ENCODE data around the gene EFNA5. TPM values are rescaled to one million over a fixed set of nuclear protein-coding genes. Genes with fewer than 3 reads are reported as not detected.

EFNA5 gene
- total and polyA plus RNA-seq, 10 of the 15 experiments (the other 5 are each of a cell fraction or from before 2014, with no cell fraction given) = 0.19 to 12.6 (median 3.9) TPM

GRCh38 chr5:107551088-107551487 is 119.6 kb downstream of the EFNA5 start (continued):
- TF ChIP-seq BCLAF1 (IDR thresholded peaks at IDR 0.05) (no peak), ZBTB11 (CRISPR knock-in tag; IDR thresholded peaks at IDR 0.05) (no peak), CHD1 (IDR thresholded peaks at IDR 0.05; ENCODE audit: low read depth, low read length) (no peak)
- TF ChIP-seq, protein P1, sequence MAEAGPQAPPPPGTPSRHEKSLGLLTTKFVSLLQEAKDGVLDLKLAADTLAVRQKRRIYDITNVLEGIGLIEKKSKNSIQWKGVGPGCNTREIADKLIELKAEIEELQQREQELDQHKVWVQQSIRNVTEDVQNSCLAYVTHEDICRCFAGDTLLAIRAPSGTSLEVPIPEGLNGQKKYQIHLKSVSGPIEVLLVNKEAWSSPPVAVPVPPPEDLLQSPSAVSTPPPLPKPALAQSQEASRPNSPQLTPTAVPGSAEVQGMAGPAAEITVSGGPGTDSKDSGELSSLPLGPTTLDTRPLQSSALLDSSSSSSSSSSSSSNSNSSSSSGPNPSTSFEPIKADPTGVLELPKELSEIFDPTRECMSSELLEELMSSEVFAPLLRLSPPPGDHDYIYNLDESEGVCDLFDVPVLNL (IDR thresholded peaks at IDR 0.05; ENCODE audit: low read depth, low read length) = no peak
